HG03066 (cell line): Measurements from ENCODE around the gene MMUT.
A peak's percentile ranks its signal among the peaks of the same experiment; 100 is the strongest.
"Not testable (repeated sequence)": the region's sequence is repeated elsewhere in the genome, so short reads cannot be mapped to it uniquely, and the experiment has no call there.

Experiments
- ATAC-seq: cut with Tn5 transposase; IDR thresholded peaks from one replicate; pipeline ENCODE4 v1.9.1; 2021; ENCODE audit warnings: low read depth; ENCODE audit not compliant: unreplicated experiment

The MMUT gene

DNA sequence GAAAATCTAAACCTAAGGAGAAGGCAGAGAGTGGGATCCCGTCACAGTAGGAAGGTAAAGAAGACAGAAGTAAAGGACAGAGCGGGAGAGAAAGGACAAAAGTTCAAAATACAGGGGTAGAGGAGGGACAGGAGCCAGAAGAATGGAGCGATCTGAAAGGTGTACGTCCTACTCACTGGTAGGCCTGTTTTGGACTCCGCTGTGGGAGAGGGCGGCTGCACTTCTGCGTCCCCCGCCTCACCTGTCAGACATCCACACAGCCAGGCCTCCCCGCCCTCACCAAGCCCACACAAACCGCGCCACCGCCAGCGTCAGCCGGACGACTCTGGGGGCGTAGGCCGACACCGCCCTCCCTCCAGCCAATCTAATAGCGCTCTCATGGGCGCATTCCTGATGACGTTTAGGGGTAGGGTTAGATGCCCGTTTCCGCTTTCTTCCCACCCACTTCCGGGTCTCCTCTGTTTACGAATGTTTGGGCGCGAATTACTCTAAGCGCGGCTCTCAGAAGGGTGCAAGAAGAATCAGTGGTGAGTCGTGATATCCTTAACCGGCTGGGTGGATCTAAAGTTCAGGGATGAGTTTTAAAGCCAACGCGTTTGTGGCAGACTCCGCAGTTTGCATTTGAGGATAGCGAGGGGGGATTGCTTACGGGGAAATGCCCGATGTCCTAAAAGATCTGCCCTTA is at the start of gene MMUT, which contains the start of gene CENPQ:
TSS of gene MMUT (minus strand) at position 327 of the 685 bp plus-strand sequence. CDS start 3,787 bp downstream, outside the sequence.
TSS of gene CENPQ (plus strand) at position 444 of the 685 bp plus-strand sequence. CDS start 6,807 bp downstream, outside the sequence.
- peak; percentile 99 for ATAC-seq

DNA sequence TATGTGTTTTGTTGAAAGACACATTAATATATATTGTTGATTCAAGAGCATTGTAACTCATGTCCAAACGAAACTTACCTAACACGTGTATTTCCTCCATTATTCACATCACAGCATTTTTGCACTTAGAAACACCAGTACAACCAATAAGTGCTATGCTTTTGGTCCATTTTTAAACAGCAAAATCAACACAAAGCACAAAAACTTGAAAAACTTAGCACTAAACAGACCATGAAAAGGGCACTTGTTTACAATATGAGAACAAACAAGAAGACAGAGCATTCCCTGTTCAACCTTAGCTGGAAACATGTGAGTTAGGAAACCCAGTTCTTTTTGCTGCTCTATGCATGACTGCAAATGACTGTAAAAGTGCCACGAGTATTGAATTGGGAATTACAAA is 46.3 kb upstream of the MMUT start:
- no peak for ATAC-seq

DNA sequence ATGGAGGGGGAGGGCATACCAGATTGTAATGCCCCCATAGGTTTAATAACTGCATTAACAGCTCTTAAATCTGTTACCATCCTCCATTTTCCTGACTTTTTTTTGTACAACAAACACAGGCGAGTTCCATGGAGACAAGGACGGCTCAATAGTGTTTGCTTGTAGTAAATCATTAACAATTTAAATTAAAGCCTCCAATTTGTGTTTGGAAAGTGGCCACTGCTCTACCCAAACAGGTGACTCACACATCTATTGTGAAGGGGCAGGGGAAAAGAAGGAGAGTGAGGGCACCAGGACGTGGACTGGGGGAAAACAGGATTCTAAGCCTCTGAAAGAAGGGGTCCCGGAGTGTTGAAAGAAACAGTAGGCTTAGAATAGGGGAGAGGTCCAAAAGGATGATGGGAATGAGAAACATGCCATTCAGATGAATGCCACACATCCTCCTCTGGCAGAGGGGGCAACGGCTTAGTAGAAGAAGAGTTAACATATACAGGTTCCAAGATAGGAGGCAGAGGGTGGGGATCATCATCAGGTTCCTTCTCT is 43.6 kb upstream of the MMUT start:
- no peak for ATAC-seq

DNA sequence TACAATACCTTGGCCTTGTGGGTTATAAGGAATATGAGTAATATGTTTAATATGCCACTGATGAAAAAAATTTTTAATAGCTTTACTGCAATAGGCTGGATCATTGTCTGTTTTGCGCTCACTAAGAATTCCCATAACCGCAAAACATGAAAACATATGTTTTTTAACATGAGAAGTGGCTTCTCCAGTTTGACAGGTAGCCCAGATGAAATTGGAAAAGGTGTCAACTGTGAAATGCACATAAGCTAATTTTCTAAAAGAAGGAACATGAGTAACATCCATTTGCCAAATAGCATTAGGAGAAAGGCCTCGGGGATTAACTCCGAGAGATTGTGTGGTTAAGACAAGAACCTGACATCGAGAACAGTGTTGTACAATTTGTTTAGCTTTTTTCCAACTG is 41.6 kb upstream of the MMUT start:
- ATAC-seq: no peak

DNA sequence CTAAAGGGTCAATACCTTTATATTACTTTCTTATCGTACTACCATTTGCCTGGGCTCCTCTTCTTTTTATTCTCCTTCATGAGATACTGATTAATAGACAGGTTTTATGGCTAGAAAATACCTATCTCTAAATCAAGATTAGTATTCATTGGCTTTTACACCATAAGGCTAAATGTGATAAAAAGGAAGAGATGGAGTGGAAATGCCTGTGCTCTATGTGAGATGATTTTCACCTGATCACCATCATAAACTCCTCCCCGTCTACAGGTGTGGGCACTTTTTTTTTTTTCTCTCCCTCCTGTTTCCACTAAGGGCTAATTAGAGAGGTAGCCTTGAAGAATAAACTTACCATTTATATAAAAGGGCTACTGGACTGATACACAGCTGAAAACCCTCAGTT is 36.6 kb upstream of the MMUT start, which contains the start of gene GLYATL3:
TSS of gene GLYATL3 (plus strand) at position 301 of the 400 bp plus-strand sequence. CDS start 12,068 bp downstream, outside the sequence.
- ATAC-seq: no peak

DNA sequence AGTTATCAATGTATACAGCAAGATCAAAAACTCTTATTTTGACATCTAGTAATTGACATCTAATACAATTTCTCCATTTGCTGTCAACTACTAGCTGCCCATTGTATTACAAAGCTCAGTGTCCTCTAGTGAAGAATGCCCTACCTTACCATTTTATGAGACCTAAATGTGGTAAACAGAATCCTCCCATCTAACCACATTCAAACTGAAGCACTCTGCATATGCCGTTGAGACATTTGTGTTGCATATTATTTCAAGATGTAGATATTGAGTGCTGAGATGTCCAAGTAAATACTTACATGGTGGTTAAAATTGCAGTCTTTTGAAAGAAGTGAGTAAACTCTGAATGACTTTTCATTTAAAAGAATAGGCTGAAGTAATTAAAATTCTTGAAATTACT is 36.1 kb upstream of the MMUT start:
- ATAC-seq: no peak

DNA sequence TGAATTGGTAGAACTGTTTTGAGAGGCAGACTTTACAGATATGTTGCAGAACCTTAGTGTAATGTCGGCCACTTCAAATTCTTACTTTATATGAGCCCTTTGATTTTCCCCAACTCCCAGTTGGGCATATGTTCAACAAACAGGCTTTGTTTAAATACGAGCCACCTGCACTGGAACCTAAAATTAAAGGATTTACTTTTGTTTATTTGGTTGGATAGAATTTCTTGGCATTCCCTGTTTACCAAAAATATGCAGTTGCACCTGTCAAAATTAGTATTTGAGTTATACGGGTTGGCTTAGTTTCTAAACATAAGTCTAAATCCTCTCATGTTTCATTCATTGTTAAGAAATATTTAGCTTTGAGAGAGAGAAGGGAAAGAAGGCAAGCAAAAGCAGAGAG is 34.3 kb upstream of the MMUT start:
- ATAC-seq: no peak

DNA sequence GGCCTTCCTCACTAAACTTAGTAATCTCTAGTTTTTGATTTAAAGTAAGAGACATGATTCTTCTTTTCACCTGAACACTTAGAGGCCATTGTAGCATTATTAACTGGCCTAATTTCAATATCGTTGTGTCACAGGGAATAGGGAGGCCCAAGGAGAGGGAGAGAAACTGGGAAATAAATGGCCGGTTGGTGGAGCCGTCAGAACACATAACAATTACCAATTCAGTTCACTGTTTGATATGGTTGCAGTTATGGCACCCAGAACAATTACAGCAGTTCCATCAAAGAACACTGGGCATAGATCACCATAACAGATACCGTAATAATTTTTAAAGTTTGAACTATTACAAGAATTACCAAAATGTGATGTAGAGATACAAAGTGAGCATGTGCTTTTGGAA is 27.6 kb upstream of the MMUT start:
- ATAC-seq: no peak

DNA sequence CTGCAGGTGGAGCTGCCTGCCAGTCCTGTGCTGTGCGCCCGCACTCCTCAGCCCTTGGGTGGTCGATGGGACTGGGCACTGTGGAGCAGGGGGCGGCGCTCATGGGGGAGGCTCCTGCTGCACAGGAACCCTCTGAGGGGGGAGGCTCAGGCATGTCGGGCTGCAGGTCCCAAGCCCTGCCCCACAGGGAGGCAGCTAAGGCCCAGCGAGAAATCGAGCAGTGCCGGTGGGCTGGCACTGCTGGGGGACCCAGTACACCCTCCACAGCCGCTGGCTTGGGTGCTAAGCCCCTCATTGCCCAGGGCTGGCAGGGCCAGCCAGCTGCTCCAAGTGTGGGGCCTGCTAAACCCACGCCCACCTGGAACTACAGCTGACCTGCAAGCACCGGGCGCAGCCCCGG is 20.3 kb upstream of the MMUT start:
- not testable (repeated sequence) for ATAC-seq

DNA sequence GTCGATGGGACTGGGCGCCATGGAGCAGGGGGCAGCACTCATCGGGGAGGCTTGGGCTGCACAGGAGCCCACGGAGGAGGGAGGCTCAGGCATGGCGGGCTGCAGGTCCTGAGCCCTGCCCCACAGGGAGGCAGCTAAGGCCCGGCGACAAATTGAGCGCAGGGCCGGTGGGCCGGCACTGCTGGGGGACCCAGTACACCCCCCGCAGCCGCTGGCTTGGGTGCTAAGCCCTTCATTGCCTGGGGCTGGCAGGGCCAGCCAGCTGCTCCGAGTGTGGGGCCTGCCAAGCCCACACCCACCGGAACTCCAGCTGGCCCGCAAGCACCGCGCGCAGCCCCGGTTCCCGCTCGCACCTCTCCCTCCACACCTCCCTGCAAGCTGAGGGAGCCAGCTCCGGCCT is 18.8 kb upstream of the MMUT start:
- not testable (repeated sequence) for ATAC-seq

DNA sequence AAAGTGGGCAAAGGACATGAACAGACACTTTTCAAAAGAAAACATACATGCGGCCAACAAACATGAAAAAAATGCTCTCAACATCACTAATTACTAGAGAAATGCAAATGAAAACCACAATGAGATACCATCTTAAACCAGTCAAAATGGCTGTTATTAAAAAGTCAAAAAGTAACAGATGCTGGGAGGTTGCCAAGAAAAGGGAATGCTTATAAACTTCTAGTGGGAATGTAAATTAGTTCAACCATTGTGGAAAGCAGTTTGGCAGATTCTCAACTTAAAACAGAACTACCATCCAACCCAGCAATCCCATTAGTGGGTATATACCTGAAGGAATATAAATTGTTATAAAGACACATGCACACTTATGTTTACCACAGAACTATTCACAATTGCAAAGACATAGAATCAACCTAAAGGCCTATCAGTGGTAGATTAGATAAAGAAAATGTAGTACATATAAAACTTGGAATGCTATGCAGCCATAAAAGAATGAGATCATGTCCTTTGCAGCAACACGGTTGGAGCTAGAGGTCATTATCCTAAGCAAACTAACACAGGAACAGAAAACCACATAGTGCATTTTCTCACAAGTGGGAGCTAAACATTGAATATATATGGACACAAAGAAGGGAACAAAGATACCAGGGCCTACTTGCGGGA is 16.4 kb upstream of the MMUT start:
- ATAC-seq: no peak

DNA sequence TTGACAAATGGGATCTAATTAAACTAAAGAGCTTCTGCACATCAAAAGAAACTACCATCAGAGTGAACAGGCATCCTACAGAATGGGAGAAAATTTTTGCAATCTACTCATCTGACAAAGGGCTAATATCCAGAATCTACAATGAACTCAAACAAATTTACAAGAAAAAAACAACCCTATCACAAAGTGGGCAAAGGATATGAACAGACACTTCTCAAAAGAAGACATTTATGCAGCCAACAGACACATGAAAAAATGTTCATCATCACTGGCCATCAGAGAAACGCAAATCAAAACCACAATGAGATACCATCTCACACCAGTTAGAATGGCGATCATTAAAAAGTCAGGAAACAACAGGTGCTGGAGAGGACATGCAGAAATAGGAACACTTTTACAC is 13.5 kb upstream of the MMUT start:
- ATAC-seq: not testable (repeated sequence)

DNA sequence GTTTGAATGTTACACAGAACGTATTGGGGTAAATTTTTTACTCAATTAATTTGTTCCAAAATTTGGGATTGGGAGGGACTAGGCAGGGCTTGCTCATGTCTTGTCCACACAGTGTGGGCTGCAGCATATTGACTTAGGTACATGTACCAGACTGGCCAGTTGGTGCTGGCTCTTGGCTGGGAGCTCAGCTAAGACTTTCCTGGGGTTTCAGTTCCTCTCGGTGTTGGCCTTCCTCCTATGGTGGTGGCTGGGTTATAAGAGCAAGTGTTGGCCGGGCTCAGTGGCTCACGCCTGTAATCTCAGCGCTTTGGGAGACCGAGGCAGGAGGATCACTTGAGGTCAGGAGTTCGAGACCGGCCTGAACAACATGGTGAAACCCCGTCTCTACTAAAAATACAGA is 5.0 kb upstream of the MMUT start:
- ATAC-seq: no peak

DNA sequence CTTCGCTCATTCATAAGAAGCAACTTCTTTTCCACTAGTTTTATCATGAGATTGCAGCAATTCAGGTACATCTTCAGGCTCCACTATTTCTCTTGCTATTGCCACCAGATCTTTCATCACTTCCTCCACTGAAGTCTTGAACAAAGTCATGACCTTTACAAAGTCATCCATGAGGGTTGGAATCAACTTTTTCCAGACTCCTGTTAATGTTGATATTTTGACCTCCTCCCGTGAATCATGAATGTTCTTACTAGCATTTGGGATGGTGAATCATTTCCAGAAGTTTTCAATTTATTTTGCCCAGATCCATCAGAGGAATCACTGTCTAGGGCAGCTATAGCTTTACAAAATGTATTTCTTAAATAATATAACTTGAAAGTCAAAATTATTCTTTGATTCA is 1.6 kb upstream of the MMUT start:
- ATAC-seq: no peak

DNA sequence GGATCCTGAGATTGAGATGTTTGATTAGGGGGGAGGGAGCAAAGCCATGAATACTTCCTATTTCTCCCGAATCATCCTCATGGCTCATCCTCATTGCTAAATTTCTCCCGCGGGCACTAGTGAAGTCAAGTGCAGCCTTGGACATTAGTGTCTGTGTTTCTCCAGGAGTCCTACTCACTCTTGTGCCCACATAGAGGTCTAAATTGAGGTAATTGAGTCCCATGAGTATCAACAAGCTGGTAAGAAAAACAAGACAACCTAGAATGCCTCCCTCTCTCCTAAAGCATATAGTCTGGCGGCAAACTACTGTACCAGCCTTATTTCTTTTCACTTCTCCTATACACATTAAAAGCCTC is 537 bp upstream of the MMUT start:
- no peak for ATAC-seq

DNA sequence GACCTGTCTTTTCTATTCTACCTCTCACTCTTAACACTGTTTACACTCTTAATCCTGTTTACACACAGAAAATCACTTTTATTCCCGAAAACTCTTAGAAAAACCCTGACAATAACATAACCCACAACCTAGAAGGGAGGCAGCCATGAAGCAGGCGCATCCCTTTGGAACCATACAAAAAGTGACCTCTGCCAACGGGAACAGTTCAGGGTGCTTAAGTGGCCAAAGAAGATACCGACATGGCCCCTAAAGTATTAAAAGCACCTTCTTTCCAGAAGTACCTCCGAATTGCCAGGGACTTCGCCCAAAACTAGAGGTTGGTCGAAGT is 490 bp downstream of the MMUT start:
- ATAC-seq: peak; percentile 8

DNA sequence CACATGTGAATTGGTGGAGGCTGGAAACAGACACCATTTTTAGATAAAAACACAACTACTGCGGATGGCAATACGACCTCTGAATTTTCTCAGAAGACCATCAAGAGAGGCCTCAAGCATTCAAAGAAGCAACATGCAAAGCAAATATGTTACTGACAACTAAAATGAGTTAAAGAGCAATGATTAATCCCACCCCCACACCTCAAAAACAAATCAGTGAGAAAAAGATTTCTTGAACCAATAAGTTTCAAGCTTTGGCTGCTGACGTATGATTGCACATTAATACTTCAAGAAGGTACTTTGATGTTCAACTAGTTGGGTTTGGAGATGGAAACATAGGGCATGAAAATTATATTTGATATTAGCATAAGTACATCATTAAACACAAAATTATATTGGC is 982 bp downstream of the MMUT start:
- ATAC-seq: no peak

DNA sequence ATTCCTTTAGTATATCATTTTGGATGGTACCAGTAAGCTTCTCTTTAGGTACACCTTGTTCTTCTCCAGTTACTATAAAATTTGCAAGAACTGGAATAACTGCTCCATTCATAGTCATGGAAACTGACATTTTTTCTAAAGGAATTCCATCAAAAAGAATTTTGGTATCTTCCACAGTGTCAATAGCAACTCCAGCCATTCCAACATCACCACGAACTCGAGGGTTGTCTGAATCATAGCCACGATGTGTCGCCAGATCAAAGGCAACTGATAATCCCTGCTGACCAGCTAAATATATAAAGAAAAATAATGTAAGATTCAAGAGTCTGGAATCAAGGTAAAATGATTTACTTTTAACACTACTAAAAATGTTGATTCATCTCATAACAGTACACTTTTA is 5.3 kb downstream of the MMUT start:
- ATAC-seq: no peak

DNA sequence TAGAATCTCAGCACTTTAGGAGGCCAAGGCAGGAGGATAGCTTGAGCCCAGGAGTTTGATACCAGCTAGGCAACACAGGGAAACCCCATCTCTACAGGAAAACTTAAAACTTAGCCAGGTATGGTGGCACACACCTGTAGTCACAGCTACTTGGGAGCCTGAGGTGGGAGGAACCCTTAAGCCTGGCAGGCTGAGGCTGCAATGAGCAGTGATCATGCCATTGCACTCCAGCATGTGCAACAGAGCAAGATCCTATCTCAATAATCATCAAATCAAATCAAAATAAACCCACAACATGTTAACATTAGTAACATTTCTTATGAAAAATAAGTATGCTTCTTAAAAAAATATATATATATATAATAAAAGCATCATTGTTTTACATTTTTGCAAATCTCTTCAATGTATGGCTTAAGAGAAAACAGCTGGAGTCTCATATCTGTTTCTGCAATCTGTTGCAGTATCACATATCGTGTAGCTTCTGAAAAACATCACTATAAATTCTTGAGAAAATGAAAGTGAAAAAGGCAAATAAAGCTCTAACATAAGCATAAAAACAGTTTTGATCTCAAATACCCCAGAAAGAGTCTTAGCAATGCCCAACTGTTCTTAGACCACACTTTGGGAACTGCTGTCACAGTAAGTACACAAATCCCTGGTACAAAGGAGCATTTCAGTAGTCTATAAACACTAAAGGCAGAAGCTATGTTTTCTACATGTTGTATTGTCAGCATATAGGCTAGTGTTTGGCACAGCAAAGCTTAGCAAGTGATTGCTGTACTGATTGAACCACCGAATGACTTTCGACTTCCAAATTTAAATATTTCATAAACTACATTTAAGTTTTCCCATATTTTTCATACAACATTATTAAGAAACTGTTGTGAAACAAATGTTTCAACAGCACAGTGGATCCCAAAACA is 8.0 kb downstream of the MMUT start:
- ATAC-seq: peak; percentile 72

DNA sequence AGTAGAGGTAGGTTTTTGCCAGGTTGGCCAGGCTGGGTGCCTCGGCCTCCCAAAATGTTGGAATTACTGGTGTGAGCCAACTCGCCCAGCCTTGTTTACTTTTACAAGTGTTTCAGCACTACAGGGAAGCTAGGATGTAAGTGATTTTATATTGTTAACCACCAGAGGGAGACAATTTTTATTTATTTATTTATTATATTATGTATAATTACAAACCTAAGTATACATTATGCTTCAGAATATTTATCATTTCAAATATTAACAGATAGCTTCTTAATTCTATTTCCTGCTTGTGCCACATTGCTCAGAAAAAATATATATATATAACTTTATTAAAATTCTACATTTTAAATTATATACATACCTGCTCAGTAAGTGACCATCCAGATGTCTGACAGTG is 9.8 kb downstream of the MMUT start:
- no peak for ATAC-seq

DNA sequence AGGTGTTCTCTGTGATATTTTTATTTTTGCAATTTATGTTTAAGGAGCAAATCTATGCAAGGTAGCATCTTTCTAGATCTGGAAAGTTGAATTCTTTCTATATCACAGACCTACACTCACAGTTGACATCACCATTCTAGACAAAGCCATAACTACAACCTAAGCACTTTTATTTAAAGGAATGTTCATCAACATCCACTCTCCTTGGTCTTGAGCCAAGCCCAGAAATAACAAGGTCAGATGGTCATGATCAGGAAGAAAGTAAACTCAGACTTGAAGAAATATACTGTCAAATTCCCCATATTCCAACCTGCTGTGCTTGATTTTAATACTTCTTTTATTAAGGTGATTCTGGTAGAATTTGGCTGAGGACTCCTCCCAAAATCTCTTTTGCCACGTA is 32.2 kb downstream of the MMUT start:
- no peak for ATAC-seq
